HCT116 (cell line): ENCODE results near the gene KIAA1671. TPM values are rescaled to one million over a fixed set of nuclear protein-coding genes. Genes with fewer than 3 reads are reported as not detected.

Experiments
- ATAC-seq: fragments of 200-7000 bp; cut with Tn5 transposase; 2 replicates; pipeline ENCODE4 v1.9.1; 2020; ENCODE audit warnings: mild to moderate bottlenecking, moderate library complexity
- BruUV-seq: library from RNA; stranded (reverse); fragments of 400-500 nt; replicated peaks from 2 replicates; lab custom pipeline; 2021; lab: Mats Ljungman, UMichigan
- CTCF ChIA-PET: fragments of 300-600 bp; sonication (Branson Sonifier 250); formaldehyde crosslinking; loops from one replicate; lab custom pipeline; 2021; ENCODE audit warnings: antibody characterized with exemption; lab: Charles Lee
- POLR2A ChIA-PET: fragments of 300-600, 350-600 bp; sonication (Branson Sonifier 250); formaldehyde crosslinking; loops from one replicate; lab custom pipeline; 2021; ENCODE audit warnings: antibody characterized with exemption; lab: Charles Lee
- RAD21 ChIA-PET, 2 experiments: fragments of 300-600 bp; sonication (Branson Sonifier 250); formaldehyde crosslinking; loops; one replicate each; lab custom pipeline; 2023; ENCODE audit warnings: low total read pairs in 2 of 2; ENCODE audit not compliant: uncharacterized antibody in 2 of 2, unreplicated experiment in 2 of 2, low non-redundant PET in 1 of 2; lab: Charles Lee
- DNase-seq: peaks from one replicate; pipeline ENCODE4 v3.0.0-alpha.2; 2010; ENCODE audit warnings: low read depth, low spot score
- H2AFZ ChIP-seq: fragments of 200-600 bp; shearing (Covaris generic), sonication (generic); 2 replicates; pipeline ENCODE4 v1.6.1; 2017; ENCODE audit warnings: low read depth, mixed run types, mixed read lengths, antibody characterized with exemption, low read length; ENCODE audit not compliant: poor library complexity, severe bottlenecking
- H3K27ac ChIP-seq: 2 replicates; pipeline ENCODE4 v1.5.1; 2012; ENCODE audit warnings: low read depth, low read length
- H3K27me3 ChIP-seq: fragments of 200-600 bp; sonication (generic); 2 replicates; pipeline ENCODE4 v1.6.1; 2016; ENCODE audit warnings: mixed run types, low read length, mixed read lengths; ENCODE audit not compliant: insufficient read depth
- H3K36me3 ChIP-seq, 2 experiments: fragments of 200-500 bp in 1 of 2; fragments of 200-600 bp in 1 of 2; sonication (Bioruptor generic) in 1 of 2; sonication (generic) in 1 of 2; 2 replicates each; pipeline versions ENCODE4 v1.5.1 to v1.6.1; 2014 to 2016; ENCODE audit warnings: low read length in 2 of 2, inconsistent platforms in 1 of 2, mixed read lengths in 1 of 2, mixed run types in 1 of 2; ENCODE audit not compliant: insufficient read depth in 2 of 2, control insufficient read depth in 1 of 2
- H3K4me1 ChIP-seq, 2 experiments: fragments of 200-600 bp in 1 of 2; sonication (generic) in 1 of 2; 2 replicates each; pipeline versions ENCODE4 v1.5.1 to v1.6.1; 2012 to 2017; ENCODE audit warnings: low read length in 2 of 2, inconsistent platforms in 1 of 2, mild to moderate bottlenecking in 1 of 2, mixed read lengths in 1 of 2, mixed run types in 1 of 2, moderate library complexity in 1 of 2; ENCODE audit not compliant: insufficient read depth in 2 of 2, control insufficient read depth in 1 of 2
- H3K4me2 ChIP-seq: fragments of 200-600 bp; sonication (generic); 2 replicates; pipeline ENCODE4 v1.6.1; 2017; ENCODE audit warnings: mixed run types, low read length, mixed read lengths
- H3K4me3 ChIP-seq, 2 experiments: fragments of 200-600 bp in 1 of 2; sonication (generic) in 1 of 2; replicated peaks in 1 of 2; 2 replicates each; pipeline ENCODE4 v1.5.1; 2011 to 2016; ENCODE audit warnings: low read length in 2 of 2, control low read depth in 1 of 2, low read depth in 1 of 2, mild to moderate bottlenecking in 1 of 2, mixed read lengths in 1 of 2, mixed run types in 1 of 2
- H3K79me2 ChIP-seq: fragments of 200-600 bp; sonication (generic); 2 replicates; pipeline ENCODE4 v1.6.1; 2017; ENCODE audit warnings: mild to moderate bottlenecking, mixed run types, low read length, moderate library complexity, mixed read lengths; ENCODE audit not compliant: insufficient read depth
- H3K9ac ChIP-seq: fragments of 200-600 bp; sonication (generic); 2 replicates; pipeline ENCODE4 v1.6.1; 2016; ENCODE audit warnings: low read length, mixed read lengths
- H3K9me2 ChIP-seq: fragments of 200-600 bp; sonication (generic), shearing (Covaris generic); 2 replicates; pipeline ENCODE4 v1.6.1; 2017; ENCODE audit warnings: mixed run types, mild to moderate bottlenecking, moderate library complexity; ENCODE audit not compliant: insufficient read depth
- H3K9me3 ChIP-seq, 2 experiments: fragments of 200-500 bp in 1 of 2; fragments of 200-600 bp in 1 of 2; sonication (Bioruptor generic) in 1 of 2; sonication (generic) in 1 of 2; 2 replicates each; pipeline ENCODE4 v1.6.1; 2014 to 2017; ENCODE audit warnings: low read length in 2 of 2, mixed read lengths in 2 of 2, inconsistent platforms in 1 of 2, low read depth in 1 of 2, mild to moderate bottlenecking in 1 of 2, mixed run types in 1 of 2, moderate library complexity in 1 of 2; ENCODE audit not compliant: control insufficient read depth in 1 of 2, insufficient read depth in 1 of 2
- H4K20me1 ChIP-seq: fragments of 200-600 bp; sonication (generic), shearing (Covaris generic); 2 replicates; pipeline ENCODE4 v1.6.1; 2017; ENCODE audit warnings: mixed run types, mild to moderate bottlenecking, moderate library complexity; ENCODE audit not compliant: insufficient read depth
- CEBPB ChIP-seq: IDR thresholded peaks from 2 replicates; pipeline ENCODE4 v1.6.1; 2012; ENCODE audit warnings: low read depth
- FOSL1 ChIP-seq: IDR thresholded peaks from 2 replicates; pipeline ENCODE4 v1.6.1; 2012; ENCODE audit warnings: low read depth
- MAX ChIP-seq: IDR thresholded peaks from 2 replicates; pipeline ENCODE4 v1.6.1; 2012
- POLR2AphosphoS5 ChIP-seq: IDR thresholded peaks from 2 replicates; pipeline ENCODE4 v1.6.1; 2011; ENCODE audit warnings: mild to moderate bottlenecking, low read depth, low read length, moderate library complexity
- REST ChIP-seq: IDR thresholded peaks from 2 replicates; pipeline ENCODE4 v1.6.1; 2012; ENCODE audit warnings: low read depth
- SIN3A ChIP-seq: IDR thresholded peaks from 2 replicates; pipeline ENCODE4 v1.6.1; 2012; ENCODE audit warnings: low read depth
- YY1 ChIP-seq: IDR thresholded peaks from 2 replicates; pipeline ENCODE4 v1.6.1; 2011; ENCODE audit warnings: low read length, low read depth, moderate library complexity, mild to moderate bottlenecking; ENCODE audit not compliant: insufficient replicate concordance; ENCODE audit errors: extremely low read depth
- ZNF274 ChIP-seq: fragments of 200-500 bp; sonication (Bioruptor generic); IDR thresholded peaks from 2 replicates; pipeline ENCODE4 v1.6.1; 2014; ENCODE audit warnings: mild to moderate bottlenecking, low read depth, low read length, inconsistent platforms
- intact Hi-C: fragments of 100-400 bp; cut with micrococcal nuclease; formaldehyde crosslinking; loops from 2 replicates; pipeline ENCODE4 v1.10.0; 2022
- total RNA-seq: library from RNA; stranded (reverse); gene quantifications from one replicate; pipeline ENCODE4 v1.2.1, GENCODE V29; 2021; ENCODE audit not compliant: unreplicated experiment

The KIAA1671 gene
- total RNA-seq, 1 experiment from 2014 or later = 36.8 TPM

- no peaks in the 10 kb centered on the region for H3K27me3 ChIP-seq
- no peaks in the 10 kb centered on the region for H3K9me2 ChIP-seq
- TSS peak; percentile 12 for BruUV-seq
- POLR2A ChIA-PET = no interaction called here
- no peak overlapping the region for H2AFZ ChIP-seq
- H3K4me2 ChIP-seq = no peak overlapping the region
- DNase-seq = no peak
- peaks cover 0 to 5% of the 10 kb centered on the region in 2 experiments; a peak in 1 of 4 replicates for H3K9me3 ChIP-seq
- H3K4me1 ChIP-seq = peaks cover 0 to 17% of the 10 kb centered on the region in 2 experiments; a peak in 2 of 4 replicates
- no peaks in the 10 kb centered on the region; the same call in 1 of the 2 replicates for H3K79me2 ChIP-seq
- RAD21 ChIA-PET = interaction anchor here in 1 of 2 experiments (0.6 to 1.1 kb wide), 2 partner anchors 57 to 119 kb away, joined by 3 read pairs; no protein-coding TSS in a partner anchor
- no peak overlapping the region for H3K27ac ChIP-seq
- no peak overlapping the region for H3K4me3 ChIP-seq
- intact Hi-C loops = loop anchor here (2.0 to 5.0 kb wide), 2 partner anchors 57 to 281 kb away; no protein-coding TSS in a partner anchor
- H3K36me3 ChIP-seq = peaks cover 14 to 31% of the 10 kb centered on the region in 2 experiments; a peak in 3 of 4 replicates
- H4K20me1 ChIP-seq = no peaks in the 10 kb centered on the region
- TF ChIP-seq SIN3A (no peak), REST (no peak), MAX (no peak), YY1 (no peak), CEBPB (no peak), POLR2AphosphoS5 (no peak), FOSL1 (no peak), ZNF274 (no peak)
- no peak overlapping the region for H3K9ac ChIP-seq
- CTCF ChIA-PET = interaction anchor here (0.7 to 4.7 kb wide), 6 partner anchors 11 to 280 kb away, joined by 3 to 44 read pairs (median 4); no protein-coding TSS in a partner anchor
- ATAC-seq = no peak
Measured at GRCh38 chr22:25049770-25050169, 97.3 kb downstream of the KIAA1671 start.
